NK-92 treated with Interleukin-12 subunit alpha and Interleukin-12 subunit beta, amount 100 ng/mL, for 24 hours (cell line): ENCODE measurements around the gene SMYD3.

Experiments
- DNase-seq: peaks from one replicate; lab custom pipeline; 2025; lab: John Stamatoyannopoulos, UW

The SMYD3 gene

GRCh38 chr1:246147524-246148461 lies 359.3 kb downstream of the SMYD3 start:
- no peak for DNase-seq

GRCh38 chr1:246146804-246147523 lies 360.1 kb downstream of the SMYD3 start:
- DNase-seq, result no peak

GRCh38 chr1:246145900-246146299 lies 361.2 kb downstream of the SMYD3 start:
- DNase-seq, result no peak

- DNase-seq, result no peak
Observed at GRCh38 chr1:246144931-246145330, 362.1 kb downstream of the SMYD3 start.

GRCh38 chr1:246142320-246142893 lies 364.7 kb downstream of the SMYD3 start:
- DNase-seq, result no peak

- DNase-seq, result no peak
Observed at GRCh38 chr1:246141306-246141705, 365.8 kb downstream of the SMYD3 start.

GRCh38 chr1:246139745-246140182 lies 367.3 kb downstream of the SMYD3 start:
- DNase-seq, result no peak

- no peak for DNase-seq
Observed at GRCh38 chr1:246138781-246139180, 368.3 kb downstream of the SMYD3 start.

- no peak for DNase-seq
Observed at GRCh38 chr1:246136477-246136876, 370.6 kb downstream of the SMYD3 start.

GRCh38 chr1:246134789-246135188 lies 372.3 kb downstream of the SMYD3 start:
- no peak for DNase-seq

- no peak for DNase-seq
Observed at GRCh38 chr1:246131095-246131494, 376.0 kb downstream of the SMYD3 start.

- DNase-seq, result no peak
Observed at GRCh38 chr1:246128494-246129069, 378.5 kb downstream of the SMYD3 start.

GRCh38 chr1:246126580-246126979 lies 380.5 kb downstream of the SMYD3 start:
- DNase-seq, result no peak

GRCh38 chr1:246122071-246122470 lies 385.0 kb downstream of the SMYD3 start:
- DNase-seq, result no peak

GRCh38 chr1:246121533-246121932 lies 385.5 kb downstream of the SMYD3 start:
- DNase-seq, result no peak

- DNase-seq, result no peak
Observed at GRCh38 chr1:246117066-246117791, 389.9 kb downstream of the SMYD3 start.

GRCh38 chr1:246114369-246114768 lies 392.7 kb downstream of the SMYD3 start:
- DNase-seq, result no peak

- DNase-seq, result no peak
Observed at GRCh38 chr1:246113555-246114095, 393.5 kb downstream of the SMYD3 start.

- no peak for DNase-seq
Observed at GRCh38 chr1:246111570-246111969, 395.5 kb downstream of the SMYD3 start.

GRCh38 chr1:246110343-246111219 lies 396.5 kb downstream of the SMYD3 start:
- no peak for DNase-seq
